ENCODE data around the gene SUPT16H. TPM values are rescaled to one million over a fixed set of nuclear protein-coding genes. Genes with fewer than 3 reads are reported as not detected.

SUPT16H gene
- total and polyA plus RNA-seq, 2 of the 13 experiments (the other 11 are each of a cell fraction or from before 2014, with no cell fraction given) = 77.5 to 230 TPM

DNA sequence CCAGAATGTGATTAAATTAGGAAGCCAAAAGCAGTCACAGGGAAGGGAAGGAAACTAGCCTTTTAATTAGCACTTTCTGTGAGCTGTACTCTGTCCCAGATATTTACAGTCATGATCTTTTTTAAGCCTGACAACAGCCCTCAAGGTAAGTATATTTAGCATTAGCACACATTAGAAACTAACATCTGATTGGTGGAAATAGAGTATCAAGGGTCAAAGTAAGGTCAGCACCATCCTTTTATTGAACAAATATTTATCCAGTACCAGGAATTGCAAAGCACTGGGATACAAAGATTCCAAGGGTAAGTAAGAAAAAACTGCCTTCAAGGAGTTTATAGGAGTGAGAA is 75.7 kb downstream of the SUPT16H start (continued):
- TF ChIP-seq, protein P1, sequence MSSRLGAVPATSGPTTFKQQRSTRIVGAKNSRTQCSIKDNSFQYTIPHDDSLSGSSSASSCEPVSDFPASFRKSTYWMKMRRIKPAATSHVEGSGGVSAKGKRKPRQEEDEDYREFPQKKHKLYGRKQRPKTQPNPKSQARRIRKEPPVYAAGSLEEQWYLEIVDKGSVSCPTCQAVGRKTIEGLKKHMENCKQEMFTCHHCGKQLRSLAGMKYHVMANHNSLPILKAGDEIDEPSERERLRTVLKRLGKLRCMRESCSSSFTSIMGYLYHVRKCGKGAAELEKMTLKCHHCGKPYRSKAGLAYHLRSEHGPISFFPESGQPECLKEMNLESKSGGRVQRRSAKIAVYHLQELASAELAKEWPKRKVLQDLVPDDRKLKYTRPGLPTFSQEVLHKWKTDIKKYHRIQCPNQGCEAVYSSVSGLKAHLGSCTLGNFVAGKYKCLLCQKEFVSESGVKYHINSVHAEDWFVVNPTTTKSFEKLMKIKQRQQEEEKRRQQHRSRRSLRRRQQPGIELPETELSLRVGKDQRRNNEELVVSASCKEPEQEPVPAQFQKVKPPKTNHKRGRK (CRISPR knock-in tag; IDR thresholded peaks at IDR 0.05) = no peak
- TF ChIP-seq, protein P2, sequence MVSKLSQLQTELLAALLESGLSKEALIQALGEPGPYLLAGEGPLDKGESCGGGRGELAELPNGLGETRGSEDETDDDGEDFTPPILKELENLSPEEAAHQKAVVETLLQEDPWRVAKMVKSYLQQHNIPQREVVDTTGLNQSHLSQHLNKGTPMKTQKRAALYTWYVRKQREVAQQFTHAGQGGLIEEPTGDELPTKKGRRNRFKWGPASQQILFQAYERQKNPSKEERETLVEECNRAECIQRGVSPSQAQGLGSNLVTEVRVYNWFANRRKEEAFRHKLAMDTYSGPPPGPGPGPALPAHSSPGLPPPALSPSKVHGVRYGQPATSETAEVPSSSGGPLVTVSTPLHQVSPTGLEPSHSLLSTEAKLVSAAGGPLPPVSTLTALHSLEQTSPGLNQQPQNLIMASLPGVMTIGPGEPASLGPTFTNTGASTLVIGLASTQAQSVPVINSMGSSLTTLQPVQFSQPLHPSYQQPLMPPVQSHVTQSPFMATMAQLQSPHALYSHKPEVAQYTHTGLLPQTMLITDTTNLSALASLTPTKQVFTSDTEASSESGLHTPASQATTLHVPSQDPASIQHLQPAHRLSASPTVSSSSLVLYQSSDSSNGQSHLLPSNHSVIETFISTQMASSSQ (IDR thresholded peaks at IDR 0.05; ENCODE audit: low read depth) = no peak
- TF ChIP-seq, protein P2 (CRISPR knock-in tag; IDR thresholded peaks at IDR 0.05; ENCODE audit: borderline replicate concordance) = no peak
- TF ChIP-seq HNRNPLL (IDR thresholded peaks at IDR 0.05; ENCODE audit: low read depth, low read length, poor library complexity, severe bottlenecking) = no peak

DNA sequence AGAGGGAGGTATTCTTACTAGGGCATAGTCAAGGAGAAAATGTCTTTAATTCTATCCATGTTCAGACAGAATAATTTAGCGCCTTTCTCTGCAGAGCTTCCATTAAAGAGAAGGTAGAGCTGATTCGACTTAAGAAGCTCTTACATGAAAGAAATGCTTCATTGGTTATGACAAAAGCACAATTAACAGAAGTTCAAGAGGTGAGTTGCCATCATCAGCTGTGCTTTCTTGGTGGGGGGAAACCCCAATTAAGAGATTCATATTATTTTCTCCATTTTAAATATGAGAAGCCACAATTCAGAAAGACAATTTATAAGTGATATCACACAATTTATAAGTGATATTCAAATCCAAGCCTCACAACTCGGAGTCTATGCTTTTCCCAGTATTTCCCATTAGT is 76.2 kb downstream of the SUPT16H start:
- BruUV-seq (replicated peaks) = no TSS peak
- TF ChIP-seq NCOA5 (CRISPR knock-in tag; IDR thresholded peaks at IDR 0.05) (no peak), PRPF4 (IDR thresholded peaks at IDR 0.05; ENCODE audit: low read depth, low read length, poor library complexity, severe bottlenecking) (no peak), ZNF615 (CRISPR knock-in tag; IDR thresholded peaks at IDR 0.05; ENCODE audit: borderline replicate concordance) (no peak), ZNF549 (CRISPR knock-in tag; IDR thresholded peaks at IDR 0.05) (no peak), FOXP1 (IDR thresholded peaks at IDR 0.05) (no peak), FOXP1 (CRISPR knock-in tag; IDR thresholded peaks at IDR 0.05) (no peak), MAFG (CRISPR knock-in tag; IDR thresholded peaks at IDR 0.05) (no peak), CHCHD3 (CRISPR knock-in tag; IDR thresholded peaks at IDR 0.05) (no peak), BHLHE40 (IDR thresholded peaks at IDR 0.05; ENCODE audit: low read length) (no peak)
- TF ChIP-seq, protein P3, sequence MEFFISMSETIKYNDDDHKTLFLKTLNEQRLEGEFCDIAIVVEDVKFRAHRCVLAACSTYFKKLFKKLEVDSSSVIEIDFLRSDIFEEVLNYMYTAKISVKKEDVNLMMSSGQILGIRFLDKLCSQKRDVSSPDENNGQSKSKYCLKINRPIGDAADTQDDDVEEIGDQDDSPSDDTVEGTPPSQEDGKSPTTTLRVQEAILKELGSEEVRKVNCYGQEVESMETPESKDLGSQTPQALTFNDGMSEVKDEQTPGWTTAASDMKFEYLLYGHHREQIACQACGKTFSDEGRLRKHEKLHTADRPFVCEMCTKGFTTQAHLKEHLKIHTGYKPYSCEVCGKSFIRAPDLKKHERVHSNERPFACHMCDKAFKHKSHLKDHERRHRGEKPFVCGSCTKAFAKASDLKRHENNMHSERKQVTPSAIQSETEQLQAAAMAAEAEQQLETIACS (CRISPR knock-in tag; IDR thresholded peaks at IDR 0.05) = no peak
- TF ChIP-seq, protein P4, sequence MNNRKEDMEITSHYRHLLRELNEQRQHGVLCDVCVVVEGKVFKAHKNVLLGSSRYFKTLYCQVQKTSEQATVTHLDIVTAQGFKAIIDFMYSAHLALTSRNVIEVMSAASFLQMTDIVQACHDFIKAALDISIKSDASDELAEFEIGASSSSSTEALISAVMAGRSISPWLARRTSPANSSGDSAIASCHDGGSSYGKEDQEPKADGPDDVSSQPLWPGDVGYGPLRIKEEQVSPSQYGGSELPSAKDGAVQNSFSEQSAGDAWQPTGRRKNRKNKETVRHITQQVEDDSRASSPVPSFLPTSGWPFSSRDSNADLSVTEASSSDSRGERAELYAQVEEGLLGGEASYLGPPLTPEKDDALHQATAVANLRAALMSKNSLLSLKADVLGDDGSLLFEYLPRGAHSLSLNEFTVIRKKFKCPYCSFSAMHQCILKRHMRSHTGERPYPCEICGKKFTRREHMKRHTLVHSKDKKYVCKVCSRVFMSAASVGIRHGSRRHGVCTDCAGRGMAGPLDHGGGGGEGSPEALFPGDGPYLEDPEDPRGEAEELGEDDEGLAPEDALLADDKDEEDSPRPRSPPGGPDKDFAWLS (CRISPR knock-in tag; IDR thresholded peaks at IDR 0.05; ENCODE audit: borderline replicate concordance) = no peak

More for the DNA sequence above, 76.2 kb downstream of the SUPT16H start:
- in situ Hi-C loops (cut with HindIII; ENCODE audit: extremely low pct_ligation_motif_present, low pct_unique_long_range_greater_than_20kb) = no loop called here
- WGBS (ENCODE audit: low lambda C conversion rate) = 88% methylated on average over 3 of the region's 3 CpGs
- ChIA-PET POLR2A (interaction anchor here (0.8 to 2.0 kb wide), 6 partner anchors 9 to 205 kb away, joined by 3 to 11 read pairs (median 3); no protein-coding TSS in a partner anchor), CTCF (ENCODE audit: low intra/inter-chr PET ratio, low total read pairs) (no interaction called here)
- FAIRE-seq (no peak), ATAC-seq (no peak), DNase-seq (ENCODE audit: low spot score) (no peak)
- peak overlapping the region; percentile 94 for H3K4me2 ChIP-seq (ENCODE audit: low read depth, low read length)
- no peaks in the 10 kb centered on the region for H3K79me2 ChIP-seq (ENCODE audit: insufficient read depth, low read length)
- H2AFZ ChIP-seq (ENCODE audit: low read length) = no peak overlapping the region
- H3K36me3 ChIP-seq (replicated peaks in 1 of 2; ENCODE audit: control insufficient read depth in 1 of 2, insufficient read depth in 2 of 2, low read length in 2 of 2) = no peaks in the 10 kb centered on the region
- H3K9ac ChIP-seq (ENCODE audit: insufficient read depth, low read depth, low read length) = peak overlapping the region; percentile 80; the same call in 1 of the 2 replicates
- intact Hi-C loops (cut with micrococcal nuclease; ENCODE audit: unreplicated experiment) = loop anchor here (2.0 kb wide), 1 partner anchor 39 kb away; the partner anchor contains the start of gene HNRNPC
- no peaks in the 10 kb centered on the region for H3K27me3 ChIP-seq (ENCODE audit: control insufficient read depth in 1 of 2, insufficient read depth in 2 of 2, low read length in 2 of 2)
- no peaks in the 10 kb centered on the region for H3K9me3 ChIP-seq (ENCODE audit: low read length)
- H4K20me1 ChIP-seq (ENCODE audit: insufficient read depth, low read length) = no peaks in the 10 kb centered on the region
- H3K4me3 ChIP-seq (replicated peaks in 1 of 3; ENCODE audit: insufficient read depth in 1 of 3, low read depth in 2 of 3, low read length in 3 of 3) = peak overlapping the region in 2 of 3 experiments; percentile 59 to 70; a peak in 1 of 6 replicates
- H3K4me1 ChIP-seq (ENCODE audit: insufficient read depth, low read length) = peaks cover 41% of the 10 kb centered on the region
- H3K27ac ChIP-seq (ENCODE audit: extremely low read length, insufficient read depth, low read length) = peak overlapping the region; percentile 88

All from HepG2 (cell line).